Measurements from ENCODE around the gene CDC42BPA. TPM values are rescaled to one million over a fixed set of nuclear protein-coding genes. Genes with fewer than 3 reads are reported as not detected.

The CDC42BPA gene
- total and polyA plus RNA-seq, 2 of the 8 experiments (the other 6 are each of a cell fraction or from before 2014, with no cell fraction given): 7.1 to 28.5 TPM

DNA sequence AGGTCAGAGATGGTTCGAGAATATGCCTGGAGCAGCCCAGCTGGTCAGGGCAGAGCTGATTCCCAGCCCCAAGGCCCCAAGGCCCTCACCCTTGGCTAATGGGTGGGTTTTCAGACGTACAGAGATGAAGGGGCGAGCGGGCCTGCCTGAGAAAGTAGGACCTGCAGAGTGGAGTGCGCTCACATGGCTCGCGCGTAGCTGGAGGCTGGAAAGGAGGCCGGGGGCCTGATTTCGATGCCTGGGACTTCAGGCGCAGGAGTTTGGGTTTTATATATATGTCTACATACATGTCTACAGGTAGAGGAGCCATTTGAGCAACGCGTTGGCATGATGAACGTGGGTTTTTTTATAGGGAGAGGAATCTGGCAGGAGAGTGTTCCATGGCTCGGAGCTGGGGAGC is 369.3 kb downstream of the CDC42BPA start:
- H3K79me2 ChIP-seq (ENCODE audit: control insufficient read depth in 1 of 2, insufficient read depth in 2 of 2, low read length in 2 of 2): peaks cover 0 to 61% of the 10 kb centered on the region in 2 experiments; a peak in 2 of 4 replicates
- H4K20me1 ChIP-seq (replicated peaks in 1 of 2; ENCODE audit: control insufficient read depth in 1 of 2, insufficient read depth in 2 of 2, low read length in 2 of 2): peaks cover 4 to 5% of the 10 kb centered on the region in 2 experiments
- no peak overlapping the region for H2BK120ac ChIP-seq (replicated peaks; ENCODE audit: low read depth, low read length)
- no peaks in the 10 kb centered on the region for H3K27me3 ChIP-seq (replicated peaks in 1 of 4; ENCODE audit: control insufficient read depth in 3 of 4, extremely low read depth in 1 of 4, insufficient read depth in 3 of 4, low read length in 3 of 4)
- H3K23me2 ChIP-seq (ENCODE audit: low read depth, low read length): no peaks in the 10 kb centered on the region; the same call in 1 of the 2 replicates
- peaks cover 8% of the 10 kb centered on the region for H3K79me1 ChIP-seq (ENCODE audit: low read depth, low read length)
- CTCF ChIA-PET (ENCODE audit: partially characterized antibody): interaction anchor here (0.9 to 2.6 kb wide), 2 partner anchors 8 to 37 kb away, joined by 3 to 10 read pairs; partner anchors contain the start of gene COQ8A
- no peak overlapping the region for H3K23ac ChIP-seq (ENCODE audit: insufficient read length)
- H4K8ac ChIP-seq (ENCODE audit: extremely low read depth, insufficient read depth, low read length): no peak overlapping the region
- H2BK20ac ChIP-seq (ENCODE audit: low read length): no peak overlapping the region
- 92% methylated on average over 15 of the region's 15 CpGs; no CpG with 5 or more reads in 1 of the 2 experiments for WGBS, 2 experiments (ENCODE audit: extremely low coverage in 1 of 2, insufficient coverage in 1 of 2, insufficient read length in 1 of 2, insufficient replicate concordance in 2 of 2, low coverage in 1 of 2, low lambda C conversion rate in 2 of 2, missing lambda C conversion rate in 1 of 2)
- H3K9me3 ChIP-seq (ENCODE audit: insufficient read depth in 2 of 2, low read depth in 1 of 2, low read length in 1 of 2): no peaks in the 10 kb centered on the region; a peak in 1 of 4 replicates
- H3K27ac ChIP-seq (ENCODE audit: low read depth, low read length): no peak overlapping the region
- H2BK5ac ChIP-seq (ENCODE audit: low read depth, low read length): no peak overlapping the region
- no peak overlapping the region for H3K14ac ChIP-seq (ENCODE audit: insufficient read length)
- H3K4ac ChIP-seq (replicated peaks; ENCODE audit: insufficient read length, low read depth, low read length): no peak overlapping the region
- H3K4me3 ChIP-seq (ENCODE audit: extremely low read depth in 1 of 4, insufficient read depth in 2 of 4, low read depth in 3 of 4, low read length in 4 of 4): no peak overlapping the region
- POLR2A ChIA-PET (ENCODE audit: partially characterized antibody): interaction anchor here (0.5 to 3.6 kb wide), 2 partner anchors 9 to 41 kb away, joined by 3 to 18 read pairs; partner anchors contain the start of gene COQ8A
- no peak overlapping the region for H3K4me2 ChIP-seq (ENCODE audit: insufficient read depth in 1 of 2, low read depth in 2 of 2, low read length in 2 of 2)
- no peak overlapping the region for H2AK5ac ChIP-seq (ENCODE audit: low read depth, low read length)
- peaks cover 0 to 6% (median 2%) of the 10 kb centered on the region in 4 experiments; a peak in 4 of 7 replicates for H3K4me1 ChIP-seq (replicated peaks in 1 of 4; ENCODE audit: control insufficient read depth in 3 of 4, insufficient read depth in 4 of 4, low read length in 3 of 4)
- H2BK12ac ChIP-seq (ENCODE audit: low read depth, low read length): no peak overlapping the region
- no peak for TF ChIP-seq GTF2F1 (IDR thresholded peaks at IDR 0.05; ENCODE audit: borderline replicate concordance, low read depth, low read length)
- no peak for TF ChIP-seq SIX5 (IDR thresholded peaks at IDR 0.05; ENCODE audit: low read depth, low read length)
- no peak for TF ChIP-seq CHD1 (IDR thresholded peaks at IDR 0.05; ENCODE audit: low read depth, low read length)
- no peak for TF ChIP-seq GABPA (IDR thresholded peaks at IDR 0.05; ENCODE audit: borderline replicate concordance, insufficient read depth, low read length)
- TF ChIP-seq CHD2 (IDR thresholded peaks at IDR 0.05; ENCODE audit: low read length): no peak
- no peaks in the 10 kb centered on the region for H3K36me3 ChIP-seq (ENCODE audit: control insufficient read depth in 2 of 4, insufficient read depth in 4 of 4, low read length in 3 of 4)
- H2BK15ac ChIP-seq (ENCODE audit: low read length): no peak overlapping the region
- H2AFZ ChIP-seq (ENCODE audit: low read length): no peak overlapping the region
- no peak for FAIRE-seq
- no peak overlapping the region for H4K5ac ChIP-seq (ENCODE audit: insufficient read length, low read depth, low read length)
- H4K91ac ChIP-seq (replicated peaks; ENCODE audit: insufficient read length, low read length): no peak overlapping the region
- H3K18ac ChIP-seq (ENCODE audit: extremely low read depth, low read length): no peak overlapping the region
- no peak overlapping the region for H3K56ac ChIP-seq (replicated peaks; ENCODE audit: insufficient read length, low read depth, low read length)
- no peak overlapping the region for H3K9ac ChIP-seq (replicated peaks in 1 of 4; ENCODE audit: extremely low read depth in 1 of 4, low read depth in 3 of 4, low read length in 3 of 4)
- no peak for DNase-seq (ENCODE audit: low read depth in 1 of 2, low spot score in 2 of 2)

Measured in H1 (cell line).